ENCODE data around the gene CCDC137.

Gene CCDC137

DNA sequence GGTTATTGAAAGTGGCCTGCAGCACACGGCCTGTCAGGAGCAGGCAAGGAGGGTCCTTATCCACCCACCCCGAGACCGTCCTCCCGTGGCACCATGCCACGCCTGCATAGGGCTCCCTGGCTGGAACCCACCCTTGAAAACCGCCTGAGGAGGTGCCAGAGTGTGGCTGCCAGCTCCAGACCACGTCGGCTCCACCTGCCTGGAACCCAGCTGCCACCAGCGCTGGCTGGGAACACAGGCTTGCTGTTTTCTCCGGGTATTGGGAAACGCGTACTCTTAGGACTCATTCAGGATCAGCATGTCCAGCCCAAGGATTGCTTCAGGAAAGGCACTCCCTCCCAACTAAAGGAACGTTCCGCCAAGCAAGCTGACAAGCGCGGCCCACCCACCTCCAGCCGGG, 10.4 kb downstream of the CCDC137 start:
- no peak for TF ChIP-seq ZNF555 (tag by site-specific recombination; conservative IDR thresholded peaks at IDR 0.05)
- TF ChIP-seq ZNF416 (tag by site-specific recombination; IDR thresholded peaks at IDR 0.05): no peak
- no peak for TF ChIP-seq ZNF324 (tag by site-specific recombination; IDR thresholded peaks at IDR 0.05)
- no peak for TF ChIP-seq ZNF133 (tag by site-specific recombination; IDR thresholded peaks at IDR 0.05)
- TF ChIP-seq ZNF600 (tag by site-specific recombination; IDR thresholded peaks at IDR 0.05): no peak
- no peak for TF ChIP-seq ZNF48 (tag by site-specific recombination; IDR thresholded peaks at IDR 0.05)
- TF ChIP-seq ZNF23 (tag by site-specific recombination; IDR thresholded peaks at IDR 0.05; ENCODE audit: borderline replicate concordance): no peak
- TF ChIP-seq EGR2 (tag by site-specific recombination; IDR thresholded peaks at IDR 0.05; ENCODE audit: low read depth): no peak
- TF ChIP-seq, protein P1, sequence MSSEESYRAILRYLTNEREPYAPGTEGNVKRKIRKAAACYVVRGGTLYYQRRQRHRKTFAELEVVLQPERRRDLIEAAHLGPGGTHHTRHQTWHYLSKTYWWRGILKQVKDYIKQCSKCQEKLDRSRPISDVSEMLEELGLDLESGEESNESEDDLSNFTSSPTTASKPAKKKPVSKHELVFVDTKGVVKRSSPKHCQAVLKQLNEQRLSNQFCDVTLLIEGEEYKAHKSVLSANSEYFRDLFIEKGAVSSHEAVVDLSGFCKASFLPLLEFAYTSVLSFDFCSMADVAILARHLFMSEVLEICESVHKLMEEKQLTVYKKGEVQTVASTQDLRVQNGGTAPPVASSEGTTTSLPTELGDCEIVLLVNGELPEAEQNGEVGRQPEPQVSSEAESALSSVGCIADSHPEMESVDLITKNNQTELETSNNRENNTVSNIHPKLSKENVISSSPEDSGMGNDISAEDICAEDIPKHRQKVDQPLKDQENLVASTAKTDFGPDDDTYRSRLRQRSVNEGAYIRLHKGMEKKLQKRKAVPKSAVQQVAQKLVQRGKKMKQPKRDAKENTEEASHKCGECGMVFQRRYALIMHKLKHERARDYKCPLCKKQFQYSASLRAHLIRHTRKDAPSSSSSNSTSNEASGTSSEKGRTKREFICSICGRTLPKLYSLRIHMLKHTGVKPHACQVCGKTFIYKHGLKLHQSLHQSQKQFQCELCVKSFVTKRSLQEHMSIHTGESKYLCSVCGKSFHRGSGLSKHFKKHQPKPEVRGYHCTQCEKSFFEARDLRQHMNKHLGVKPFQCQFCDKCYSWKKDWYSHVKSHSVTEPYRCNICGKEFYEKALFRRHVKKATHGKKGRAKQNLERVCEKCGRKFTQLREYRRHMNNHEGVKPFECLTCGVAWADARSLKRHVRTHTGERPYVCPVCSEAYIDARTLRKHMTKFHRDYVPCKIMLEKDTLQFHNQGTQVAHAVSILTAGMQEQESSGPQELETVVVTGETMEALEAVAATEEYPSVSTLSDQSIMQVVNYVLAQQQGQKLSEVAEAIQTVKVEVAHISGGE (tag by site-specific recombination; conservative IDR thresholded peaks at IDR 0.05; ENCODE audit: low read depth): no peak
- no peak for TF ChIP-seq ZNF10 (tag by site-specific recombination; IDR thresholded peaks at IDR 0.05)
- no peak for TF ChIP-seq ZNF776 (tag by site-specific recombination; IDR thresholded peaks at IDR 0.05; ENCODE audit: borderline replicate concordance)
- no peak for TF ChIP-seq GLIS1 (tag by site-specific recombination; IDR thresholded peaks at IDR 0.05)
- no peak for TF ChIP-seq ZNF248 (tag by site-specific recombination; IDR thresholded peaks at IDR 0.05)
- no peak for TF ChIP-seq ZNF112 (tag by site-specific recombination; IDR thresholded peaks at IDR 0.05)
- TF ChIP-seq ZNF335 (tag by site-specific recombination; conservative IDR thresholded peaks at IDR 0.05): no peak
- TF ChIP-seq ZNF548 (tag by site-specific recombination; IDR thresholded peaks at IDR 0.05): no peak
- TF ChIP-seq WT1 (tag by site-specific recombination; IDR thresholded peaks at IDR 0.05): no peak
- no peak for TF ChIP-seq HOXC10 (CRISPR knock-in tag; IDR thresholded peaks at IDR 0.05)
- TF ChIP-seq, protein P2, sequence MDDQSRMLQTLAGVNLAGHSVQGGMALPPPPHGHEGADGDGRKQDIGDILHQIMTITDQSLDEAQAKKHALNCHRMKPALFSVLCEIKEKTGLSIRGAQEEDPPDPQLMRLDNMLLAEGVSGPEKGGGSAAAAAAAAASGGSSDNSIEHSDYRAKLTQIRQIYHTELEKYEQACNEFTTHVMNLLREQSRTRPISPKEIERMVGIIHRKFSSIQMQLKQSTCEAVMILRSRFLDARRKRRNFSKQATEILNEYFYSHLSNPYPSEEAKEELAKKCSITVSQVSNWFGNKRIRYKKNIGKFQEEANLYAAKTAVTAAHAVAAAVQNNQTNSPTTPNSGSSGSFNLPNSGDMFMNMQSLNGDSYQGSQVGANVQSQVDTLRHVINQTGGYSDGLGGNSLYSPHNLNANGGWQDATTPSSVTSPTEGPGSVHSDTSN (CRISPR knock-in tag; IDR thresholded peaks at IDR 0.05): no peak
- TF ChIP-seq, protein P3, sequence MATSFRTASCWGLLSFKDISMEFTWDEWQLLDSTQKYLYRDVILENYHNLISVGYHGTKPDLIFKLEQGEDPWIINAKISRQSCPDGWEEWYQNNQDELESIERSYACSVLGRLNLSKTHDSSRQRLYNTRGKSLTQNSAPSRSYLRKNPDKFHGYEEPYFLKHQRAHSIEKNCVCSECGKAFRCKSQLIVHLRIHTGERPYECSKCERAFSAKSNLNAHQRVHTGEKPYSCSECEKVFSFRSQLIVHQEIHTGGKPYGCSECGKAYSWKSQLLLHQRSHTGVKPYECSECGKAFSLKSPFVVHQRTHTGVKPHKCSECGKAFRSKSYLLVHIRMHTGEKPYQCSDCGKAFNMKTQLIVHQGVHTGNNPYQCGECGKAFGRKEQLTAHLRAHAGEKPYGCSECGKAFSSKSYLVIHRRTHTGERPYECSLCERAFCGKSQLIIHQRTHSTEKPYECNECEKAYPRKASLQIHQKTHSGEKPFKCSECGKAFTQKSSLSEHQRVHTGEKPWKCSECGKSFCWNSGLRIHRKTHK (tag by site-specific recombination; IDR thresholded peaks at IDR 0.05): no peak
- Histone ChIP-seq H3K9me3 (ENCODE audit: control insufficient read depth, insufficient read depth, low read depth, low read length) (no peaks in the 10 kb centered on the region), H3K36me3 (ENCODE audit: control insufficient read depth in 2 of 2, insufficient read depth in 1 of 2, low read length in 2 of 2) (peaks cover 18 to 49% of the 10 kb centered on the region in 2 experiments; a peak in 2 of 3 replicates), H3K27ac (ENCODE audit: extremely low read depth, low read depth, low read length) (no peak overlapping the region), H3K4me1 (ENCODE audit: control insufficient read depth, insufficient read depth, low read length) (no peaks in the 10 kb centered on the region), H3K4me3 (ENCODE audit: low read depth, low read length) (no peak overlapping the region)
- POLR2A ChIA-PET: interaction anchor here (0.7 to 2.0 kb wide), 2 partner anchors 26 kb away, joined by 4 to 13 read pairs; partner anchors contain the start of gene MRPL12
- CTCF ChIA-PET: interaction anchor here (0.6 to 2.6 kb wide), 5 partner anchors 7 to 79 kb away, joined by 3 to 9 read pairs (median 6); partner anchors contain the start of genes ARL16, HGS and MRPL12

DNA sequence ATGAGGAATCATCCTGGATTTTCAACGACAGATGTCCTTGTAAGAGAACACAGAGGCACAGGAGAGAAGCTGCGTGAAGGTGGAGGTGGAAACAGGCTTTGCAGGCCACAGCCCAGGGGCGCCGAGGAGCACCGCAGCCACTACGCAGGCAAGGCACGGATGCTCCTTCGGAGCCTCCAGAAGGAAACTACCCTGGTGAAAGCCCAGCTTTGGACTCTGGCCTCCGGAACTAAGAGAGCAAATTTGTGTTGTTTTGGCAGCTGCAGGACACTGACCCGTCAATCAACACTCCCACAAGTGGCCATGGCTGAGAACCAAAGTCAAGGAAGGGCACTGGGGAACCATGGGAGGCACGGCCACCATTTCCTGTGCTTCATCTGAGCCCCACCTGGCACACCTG, 13.6 kb downstream of the CCDC137 start:
- ChIA-PET CTCF (interaction anchor here (0.8 kb wide), 1 partner anchor 13 kb away, joined by 3 read pairs; no protein-coding TSS in a partner anchor), POLR2A (interaction anchor here (0.7 to 2.9 kb wide), 5 partner anchors 13 to 43 kb away, joined by 3 to 14 read pairs (median 3); partner anchors contain the start of genes CCDC137, MRPL12, NPLOC4 and OXLD1)
- Histone ChIP-seq H3K4me1 (ENCODE audit: control insufficient read depth, insufficient read depth, low read length) (peaks cover 4% of the 10 kb centered on the region), H3K9me3 (ENCODE audit: control insufficient read depth, insufficient read depth, low read depth, low read length) (no peaks in the 10 kb centered on the region), H3K36me3 (ENCODE audit: control insufficient read depth in 2 of 2, insufficient read depth in 1 of 2, low read length in 2 of 2) (peaks cover 1 to 23% of the 10 kb centered on the region in 2 experiments; a peak in 2 of 3 replicates), H3K27ac (ENCODE audit: extremely low read depth, low read depth, low read length) (no peak overlapping the region), H3K4me3 (ENCODE audit: low read depth, low read length) (no peak overlapping the region)
- TF ChIP-seq SCRT2 (tag by site-specific recombination; IDR thresholded peaks at IDR 0.05) (peak; percentile 42; the same call in 1 of the 2 replicates), ZNF610 (tag by site-specific recombination; IDR thresholded peaks at IDR 0.05; ENCODE audit: borderline replicate concordance) (no peak)

Measured in HEK293 (cell line).